OCI-LY1 (cell line): ENCODE data around the gene ELP2.

Source experiments
- H2AFZ ChIP-seq: fragments of 200-600 bp; sonication (generic), shearing (Covaris generic); 2 replicates; pipeline ENCODE4 v1.6.0; 2014; ENCODE audit warnings: antibody characterized with exemption, mild to moderate bottlenecking, low read length
- H3F3A ChIP-seq: fragments of 200-600 bp; sonication (generic), shearing (Covaris generic); 2 replicates; pipeline ENCODE4 v1.6.0; 2014; ENCODE audit warnings: mild to moderate bottlenecking, antibody characterized with exemption, low read length, moderate library complexity; ENCODE audit not compliant: insufficient read depth
- H3K27ac ChIP-seq: fragments of 200-600 bp; sonication (generic); 2 replicates; pipeline ENCODE4 v1.5.1; 2014; ENCODE audit warnings: low read length, mixed run types, mild to moderate bottlenecking, low read depth; ENCODE audit not compliant: poor library complexity, severe bottlenecking
- H3K27me3 ChIP-seq: fragments of 200-600 bp; sonication (generic); 2 replicates; pipeline ENCODE4 v1.6.0; 2014; ENCODE audit warnings: antibody characterized with exemption, mild to moderate bottlenecking, low read length, moderate library complexity; ENCODE audit not compliant: insufficient read depth
- H3K36me3 ChIP-seq: fragments of 200-600 bp; sonication (generic); 2 replicates; pipeline ENCODE4 v1.6.1; 2014; ENCODE audit warnings: mild to moderate bottlenecking, antibody characterized with exemption, low read length, moderate library complexity, mixed read lengths; ENCODE audit not compliant: insufficient read depth
- H3K4me1 ChIP-seq: fragments of 200-600 bp; sonication (generic); 2 replicates; pipeline ENCODE4 v1.5.1; 2014; ENCODE audit warnings: mild to moderate bottlenecking, low read length, moderate library complexity; ENCODE audit not compliant: insufficient read depth, severe bottlenecking
- H3K4me2 ChIP-seq: fragments of 200-600 bp; sonication (generic), shearing (Covaris generic); 2 replicates; pipeline ENCODE4 v1.6.1; 2014; ENCODE audit warnings: low read length
- H3K4me3 ChIP-seq: fragments of 200-600 bp; sonication (generic); 2 replicates; pipeline ENCODE4 v1.5.1; 2014; ENCODE audit warnings: low read length, low read depth, mild to moderate bottlenecking, mixed read lengths; ENCODE audit not compliant: poor library complexity, severe bottlenecking
- H3K79me2 ChIP-seq: fragments of 200-600 bp; shearing (Covaris generic); 2 replicates; pipeline ENCODE4 v1.6.1; 2016; ENCODE audit warnings: mixed run types, low read length, mixed read lengths; ENCODE audit not compliant: insufficient read depth
- H3K9ac ChIP-seq: fragments of 200-600 bp; sonication (generic), shearing (Covaris generic); 2 replicates; pipeline ENCODE4 v1.6.1; 2014; ENCODE audit warnings: mild to moderate bottlenecking, low read length, mixed read lengths
- H3K9me2 ChIP-seq: fragments of 200-600 bp; sonication (generic), shearing (Covaris generic); 2 replicates; pipeline ENCODE4 v1.6.1; 2014; ENCODE audit warnings: low read depth, mild to moderate bottlenecking, low read length, mixed read lengths
- H3K9me3 ChIP-seq: fragments of 200-600 bp; shearing (Covaris generic); 2 replicates; pipeline ENCODE4 v1.6.1; 2014; ENCODE audit warnings: low read length, mixed read lengths
- H4K20me1 ChIP-seq: fragments of 200-600 bp; sonication (generic), shearing (Covaris generic); 2 replicates; pipeline ENCODE4 v1.6.0; 2016; ENCODE audit warnings: mild to moderate bottlenecking, low read length; ENCODE audit not compliant: insufficient read depth
- EZH2 ChIP-seq: fragments of 200-600 bp; sonication (generic), shearing (Covaris generic); IDR thresholded peaks from 2 replicates; pipeline ENCODE4 v1.8.0; 2017; ENCODE audit warnings: borderline replicate concordance, mixed run types, mild to moderate bottlenecking, antibody characterized with exemption, low read length, moderate library complexity, mixed read lengths
- TF ChIP-seq, protein P1 (sequence below): fragments of 200-600 bp; sonication (generic), shearing (Covaris generic); IDR thresholded peaks from 2 replicates; pipeline ENCODE4 v1.5.1; 2017; ENCODE audit warnings: mild to moderate bottlenecking, antibody characterized with exemption, low read length, moderate library complexity, mixed read lengths

Gene ELP2

DNA sequence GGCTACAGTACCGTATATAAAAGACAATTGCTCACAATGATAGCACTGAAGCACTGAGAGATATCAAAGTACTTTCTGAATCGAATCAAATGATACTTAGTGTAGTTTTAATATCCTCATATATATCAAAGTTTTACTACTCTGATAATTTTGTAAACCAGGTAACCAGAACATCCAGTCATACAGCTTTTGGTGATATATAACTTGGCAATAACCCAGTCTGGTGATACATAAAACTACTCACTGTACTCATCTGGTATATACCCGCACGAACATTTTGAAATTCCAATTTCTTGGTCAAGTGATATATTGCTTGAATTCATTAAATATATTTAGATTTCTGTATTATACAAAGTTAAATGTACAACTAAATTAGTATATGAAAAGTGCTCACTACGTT, 21.1 kb upstream of the ELP2 start:
- H3K4me2 ChIP-seq = no peak overlapping the region

DNA sequence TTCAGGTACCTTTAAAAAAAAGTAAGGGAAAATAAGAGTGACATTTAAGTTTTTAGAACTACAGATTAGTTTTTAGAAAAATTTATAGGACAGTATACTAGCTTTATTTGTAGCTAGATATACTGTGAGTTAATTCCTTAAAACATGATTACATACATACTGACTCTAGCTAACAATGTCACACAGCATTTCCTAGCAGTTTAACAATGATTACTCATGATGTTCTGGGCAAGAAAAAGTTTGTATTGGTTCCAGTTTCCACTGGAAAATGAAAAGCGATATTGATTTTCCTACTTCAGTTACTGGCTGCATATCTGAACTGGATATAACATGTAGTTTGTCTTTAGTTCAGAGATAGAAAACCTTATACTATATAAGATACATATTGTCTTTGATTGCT, 20.0 kb upstream of the ELP2 start:
- H3K9me3 ChIP-seq = no peaks in the 10 kb centered on the region
- no peak overlapping the region for H3K9ac ChIP-seq
- TF ChIP-seq, protein P1, sequence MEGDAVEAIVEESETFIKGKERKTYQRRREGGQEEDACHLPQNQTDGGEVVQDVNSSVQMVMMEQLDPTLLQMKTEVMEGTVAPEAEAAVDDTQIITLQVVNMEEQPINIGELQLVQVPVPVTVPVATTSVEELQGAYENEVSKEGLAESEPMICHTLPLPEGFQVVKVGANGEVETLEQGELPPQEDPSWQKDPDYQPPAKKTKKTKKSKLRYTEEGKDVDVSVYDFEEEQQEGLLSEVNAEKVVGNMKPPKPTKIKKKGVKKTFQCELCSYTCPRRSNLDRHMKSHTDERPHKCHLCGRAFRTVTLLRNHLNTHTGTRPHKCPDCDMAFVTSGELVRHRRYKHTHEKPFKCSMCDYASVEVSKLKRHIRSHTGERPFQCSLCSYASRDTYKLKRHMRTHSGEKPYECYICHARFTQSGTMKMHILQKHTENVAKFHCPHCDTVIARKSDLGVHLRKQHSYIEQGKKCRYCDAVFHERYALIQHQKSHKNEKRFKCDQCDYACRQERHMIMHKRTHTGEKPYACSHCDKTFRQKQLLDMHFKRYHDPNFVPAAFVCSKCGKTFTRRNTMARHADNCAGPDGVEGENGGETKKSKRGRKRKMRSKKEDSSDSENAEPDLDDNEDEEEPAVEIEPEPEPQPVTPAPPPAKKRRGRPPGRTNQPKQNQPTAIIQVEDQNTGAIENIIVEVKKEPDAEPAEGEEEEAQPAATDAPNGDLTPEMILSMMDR = no peak
- no peak for TF ChIP-seq EZH2
- peaks cover 46% of the 10 kb centered on the region for H3K36me3 ChIP-seq
- H3K4me2 ChIP-seq = no peak overlapping the region
- H3K27ac ChIP-seq = no peak overlapping the region
- H4K20me1 ChIP-seq = no peaks in the 10 kb centered on the region
- H3K4me3 ChIP-seq = no peak overlapping the region
- no peak overlapping the region for H2AFZ ChIP-seq
- H3K79me2 ChIP-seq = no peaks in the 10 kb centered on the region
- H3K4me1 ChIP-seq = no peaks in the 10 kb centered on the region
- H3K9me2 ChIP-seq = no peaks in the 10 kb centered on the region
- H3F3A ChIP-seq = no peaks in the 10 kb centered on the region
- H3K27me3 ChIP-seq = no peaks in the 10 kb centered on the region

More for the DNA sequence above, 21.1 kb upstream of the ELP2 start:
- Histone ChIP-seq H3F3A (no peaks in the 10 kb centered on the region), H3K27me3 (no peaks in the 10 kb centered on the region), H2AFZ (no peak overlapping the region), H3K4me3 (no peak overlapping the region), H3K36me3 (peaks cover 39% of the 10 kb centered on the region), H3K9me3 (no peaks in the 10 kb centered on the region), H3K4me1 (no peaks in the 10 kb centered on the region), H3K27ac (no peak overlapping the region), H3K9ac (no peak overlapping the region), H3K79me2 (no peaks in the 10 kb centered on the region), H3K9me2 (no peaks in the 10 kb centered on the region), H4K20me1 (no peaks in the 10 kb centered on the region)
- TF ChIP-seq, protein P1 = no peak
- TF ChIP-seq EZH2 = no peak

DNA sequence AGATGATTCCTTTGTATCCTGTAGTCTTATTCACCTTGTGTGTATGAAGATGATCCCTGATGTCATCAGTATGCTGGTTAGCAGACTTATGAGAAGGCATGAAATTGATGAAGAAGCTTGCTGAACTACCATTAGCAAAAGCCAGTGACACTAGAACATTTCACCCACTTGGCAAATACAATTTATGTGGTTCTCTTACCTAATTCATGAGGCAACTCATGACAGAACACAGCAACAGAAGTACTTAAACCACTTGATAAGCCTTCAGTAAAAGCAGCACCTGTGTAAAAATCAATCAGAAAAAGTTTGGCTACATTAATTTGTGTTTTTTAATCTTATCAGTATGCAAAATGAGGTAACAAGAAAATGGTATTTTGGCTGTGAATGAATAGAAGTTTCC, 17.4 kb upstream of the ELP2 start:
- no peaks in the 10 kb centered on the region for H4K20me1 ChIP-seq
- H2AFZ ChIP-seq = no peak overlapping the region
- no peaks in the 10 kb centered on the region for H3K9me2 ChIP-seq
- H3K27ac ChIP-seq = no peak overlapping the region
- peaks cover 59% of the 10 kb centered on the region for H3K36me3 ChIP-seq
- TF ChIP-seq EZH2 = no peak
- TF ChIP-seq, protein P1 = no peak
- no peak overlapping the region for H3K4me3 ChIP-seq
- H3F3A ChIP-seq = no peaks in the 10 kb centered on the region
- H3K4me1 ChIP-seq = no peaks in the 10 kb centered on the region
- H3K9ac ChIP-seq = no peak overlapping the region
- no peaks in the 10 kb centered on the region for H3K79me2 ChIP-seq
- H3K9me3 ChIP-seq = no peaks in the 10 kb centered on the region
- H3K4me2 ChIP-seq = no peak overlapping the region
- H3K27me3 ChIP-seq = no peaks in the 10 kb centered on the region
